Tibial nerve (tissue), 4 donors: Measurements from ENCODE around the gene PDE2A. TPM values are rescaled to one million over a fixed set of nuclear protein-coding genes. Genes with fewer than 3 reads are reported as not detected.

Source experiments
- DNase-seq, 2 donors: peaks; one replicate each; pipeline ENCODE4 v3.0.0-alpha.2; 2019; ENCODE audit warnings: low spot score in 2 of 2
- H3K27ac ChIP-seq, 4 donors: fragments of 200-600 bp; sonication (generic) in 3 of 4; one replicate each; pipeline ENCODE4 v1.5.1; 2017 to 2019; ENCODE audit warnings: mild to moderate bottlenecking in 1 of 4
- H3K27me3 ChIP-seq, 2 donors: fragments of 200-600 bp; sonication (generic) in 1 of 2; one replicate each; pipeline versions ENCODE4 v1.5.1 to v1.6.0; 2017 to 2019
- H3K36me3 ChIP-seq, 3 donors: fragments of 200-600 bp; sonication (generic); one replicate each; pipeline ENCODE4 v1.5.1; 2018 to 2019
- H3K4me1 ChIP-seq, 4 donors: fragments of 200-600 bp; sonication (generic) in 3 of 4; one replicate each; pipeline ENCODE4 v1.5.1; 2017 to 2019
- H3K4me3 ChIP-seq, 4 donors: fragments of 200-600 bp; sonication (generic) in 3 of 4; one replicate each; pipeline ENCODE4 v1.5.1; 2017 to 2019; ENCODE audit warnings: mild to moderate bottlenecking in 1 of 4, moderate library complexity in 1 of 4
- H3K9me3 ChIP-seq, 4 donors: fragments of 200-600 bp; sonication (generic) in 3 of 4; one replicate each; pipeline ENCODE4 v1.5.1; 2017 to 2019
- EP300 ChIP-seq, 2 donors: sonication (generic); formaldehyde crosslinking; IDR thresholded peaks; one replicate each; pipeline ENCODE4 v1.6.1; 2017; ENCODE audit warnings: antibody characterized with exemption in 2 of 2, mild to moderate bottlenecking in 1 of 2
- POLR2A ChIP-seq, 2 donors: fragments of 450-650 bp; IDR thresholded peaks; one replicate each; pipeline ENCODE4 v1.6.1; 2017; ENCODE audit warnings: antibody characterized with exemption in 2 of 2, mild to moderate bottlenecking in 2 of 2, moderate library complexity in 2 of 2
- WGBS, 2 donors: methylation state at CpG; one replicate each; pipeline ENCODE4 v1.1.5; 2018; 5-methylcytosine and 5-hydroxymethylcytosine counted together
- total RNA-seq, 4 donors: library from RNA; depleted of rRNA; stranded (reverse); fragments of >200 nt; gene quantifications; one replicate each; pipeline ENCODE4 v1.1.0, GENCODE V29; 2016
- TF ChIP-seq, protein P1 (sequence below), 5 experiments: fragments of 200-600 bp in 3 of 5; fragments of 450-650 bp in 2 of 5; sonication (generic) in 3 of 5; IDR thresholded peaks; one replicate each; pipeline ENCODE4 v1.5.1; 2016 to 2019; ENCODE audit warnings: antibody characterized with exemption in 5 of 5, mild to moderate bottlenecking in 3 of 5, moderate library complexity in 2 of 5

The PDE2A gene
- total RNA-seq, 4 donors from 2014 or later: 30.3 to 75.7 (median 43.1) TPM

DNA sequence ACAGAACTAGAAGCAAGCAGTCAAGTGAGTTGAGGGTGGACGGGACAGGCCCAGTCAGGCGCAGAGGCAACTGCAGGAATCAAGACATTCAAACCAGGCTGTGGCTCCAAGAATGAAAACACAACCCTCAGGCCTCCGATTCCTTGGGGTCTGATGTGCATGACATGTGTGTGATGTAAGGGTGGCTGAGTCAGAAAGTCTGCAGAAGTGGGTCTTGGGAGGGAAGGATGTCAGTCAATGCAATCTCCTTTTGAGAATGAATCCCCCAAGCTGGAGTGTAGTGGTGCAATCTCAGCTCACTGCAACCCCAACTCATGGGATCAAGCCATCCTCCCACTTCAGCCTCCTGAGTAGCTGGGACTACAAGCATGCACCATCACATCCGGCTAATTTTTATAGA, 15.9 kb upstream of the PDE2A start:
- 78 to 91% methylated on average over 4 of the region's 4 CpGs for WGBS, 2 donors
- TF ChIP-seq, protein P1, sequence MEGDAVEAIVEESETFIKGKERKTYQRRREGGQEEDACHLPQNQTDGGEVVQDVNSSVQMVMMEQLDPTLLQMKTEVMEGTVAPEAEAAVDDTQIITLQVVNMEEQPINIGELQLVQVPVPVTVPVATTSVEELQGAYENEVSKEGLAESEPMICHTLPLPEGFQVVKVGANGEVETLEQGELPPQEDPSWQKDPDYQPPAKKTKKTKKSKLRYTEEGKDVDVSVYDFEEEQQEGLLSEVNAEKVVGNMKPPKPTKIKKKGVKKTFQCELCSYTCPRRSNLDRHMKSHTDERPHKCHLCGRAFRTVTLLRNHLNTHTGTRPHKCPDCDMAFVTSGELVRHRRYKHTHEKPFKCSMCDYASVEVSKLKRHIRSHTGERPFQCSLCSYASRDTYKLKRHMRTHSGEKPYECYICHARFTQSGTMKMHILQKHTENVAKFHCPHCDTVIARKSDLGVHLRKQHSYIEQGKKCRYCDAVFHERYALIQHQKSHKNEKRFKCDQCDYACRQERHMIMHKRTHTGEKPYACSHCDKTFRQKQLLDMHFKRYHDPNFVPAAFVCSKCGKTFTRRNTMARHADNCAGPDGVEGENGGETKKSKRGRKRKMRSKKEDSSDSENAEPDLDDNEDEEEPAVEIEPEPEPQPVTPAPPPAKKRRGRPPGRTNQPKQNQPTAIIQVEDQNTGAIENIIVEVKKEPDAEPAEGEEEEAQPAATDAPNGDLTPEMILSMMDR (IDR thresholded peaks at IDR 0.05): no peak
- TF ChIP-seq POLR2A (IDR thresholded peaks at IDR 0.05): no peak
- H3K27ac ChIP-seq: no peak overlapping the region
- H3K9me3 ChIP-seq: no peaks in the 10 kb centered on the region
- no peaks in the 10 kb centered on the region for H3K27me3 ChIP-seq
- no peak for DNase-seq
- no peak overlapping the region for H3K4me3 ChIP-seq
- peaks cover 0 to 26% (median 5%) of the 10 kb centered on the region in 4 donors for H3K4me1 ChIP-seq
- H3K36me3 ChIP-seq: peaks cover 5 to 100% (median 47%) of the 10 kb centered on the region in 3 donors

DNA sequence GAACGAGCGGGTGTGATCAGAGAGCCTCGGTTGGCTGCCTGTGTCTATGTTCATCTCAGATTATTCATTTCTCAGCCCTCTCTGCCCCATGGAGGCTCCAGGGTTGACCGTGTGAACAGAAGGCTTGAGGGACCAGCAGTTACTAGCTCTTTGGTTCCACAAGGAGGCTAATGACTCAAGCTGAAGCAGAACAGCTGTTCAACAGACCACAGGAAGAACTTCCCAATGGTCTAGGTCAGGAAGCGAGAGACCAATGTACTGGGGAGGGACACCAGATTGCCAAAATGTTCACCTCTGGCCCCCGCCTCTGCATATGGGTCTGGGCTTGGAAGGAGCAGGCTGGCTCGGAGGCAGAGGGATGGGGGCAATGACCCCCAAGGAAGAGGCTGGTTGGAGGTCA, 14.7 kb upstream of the PDE2A start:
- TF ChIP-seq POLR2A (IDR thresholded peaks at IDR 0.05): no peak
- TF ChIP-seq, protein P1 (IDR thresholded peaks at IDR 0.05): no peak
- TF ChIP-seq EP300 (IDR thresholded peaks at IDR 0.05): no peak
- peaks cover 0 to 38% (median 17%) of the 10 kb centered on the region in 4 donors for H3K4me1 ChIP-seq
- H3K27me3 ChIP-seq: no peaks in the 10 kb centered on the region
- no peak for DNase-seq
- peaks cover 5 to 90% (median 41%) of the 10 kb centered on the region in 3 donors for H3K36me3 ChIP-seq
- H3K4me3 ChIP-seq: no peak overlapping the region
- WGBS, 2 donors: 77 to 89% methylated on average over 6 to 7 of the region's 7 CpGs
- peak overlapping the region in 1 of 4 donors; percentile 17 for H3K27ac ChIP-seq
- H3K9me3 ChIP-seq: no peaks in the 10 kb centered on the region

DNA sequence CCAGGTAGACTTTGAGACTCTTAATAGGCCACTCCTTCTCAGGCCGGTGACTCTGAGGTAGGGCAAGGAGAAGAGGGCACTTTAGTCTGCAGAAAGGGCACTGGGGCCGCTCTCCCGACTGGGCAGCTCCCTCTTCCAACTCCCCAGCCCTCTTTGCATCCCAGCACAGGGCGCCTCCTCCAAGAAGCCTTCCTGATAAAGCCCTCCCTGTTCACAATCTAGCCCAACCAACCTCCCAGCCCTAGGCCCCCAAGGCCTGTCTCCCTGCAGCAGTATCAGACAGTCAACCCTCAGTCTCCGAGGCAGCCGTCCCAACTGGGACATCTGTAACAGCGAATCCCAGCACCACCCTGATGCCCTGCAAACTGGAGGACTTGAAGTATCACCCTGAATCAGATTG, 14.3 kb upstream of the PDE2A start:
- Histone ChIP-seq H3K27me3 (no peaks in the 10 kb centered on the region), H3K27ac (peak overlapping the region in 1 of 4 donors; percentile 17), H3K36me3 (peaks cover 5 to 86% (median 40%) of the 10 kb centered on the region in 3 donors), H3K4me3 (no peak overlapping the region), H3K9me3 (no peaks in the 10 kb centered on the region), H3K4me1 (peaks cover 0 to 43% (median 18%) of the 10 kb centered on the region in 4 donors)
- 88 to 90% methylated on average over 7 of the region's 7 CpGs for WGBS, 2 donors
- TF ChIP-seq EP300 (IDR thresholded peaks at IDR 0.05) (no peak), POLR2A (IDR thresholded peaks at IDR 0.05) (no peak)
- TF ChIP-seq, protein P1 (IDR thresholded peaks at IDR 0.05): no peak
- DNase-seq: no peak

DNA sequence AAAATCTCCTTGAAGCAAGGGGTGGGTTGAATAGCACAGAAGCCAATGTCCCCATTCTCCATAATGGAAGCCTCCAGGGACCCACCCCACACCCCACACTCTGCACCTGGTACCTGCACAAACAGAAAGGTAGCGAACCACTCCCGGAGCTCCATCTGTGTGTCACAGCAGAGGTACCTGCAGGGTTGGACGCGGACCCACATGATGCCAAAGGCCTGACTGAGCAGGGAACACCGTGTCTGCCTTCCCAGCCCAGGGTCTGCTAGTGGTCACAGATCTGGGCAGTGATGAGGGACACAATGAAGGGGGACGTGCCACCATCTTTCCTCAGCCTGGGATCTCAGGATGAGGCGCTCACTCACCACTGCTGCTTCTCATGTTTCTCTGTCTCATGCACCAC, 13.1 kb upstream of the PDE2A start:
- TF ChIP-seq POLR2A (IDR thresholded peaks at IDR 0.05) (no peak), EP300 (IDR thresholded peaks at IDR 0.05) (no peak)
- TF ChIP-seq, protein P1 (IDR thresholded peaks at IDR 0.05): no peak
- no peak for DNase-seq
- Histone ChIP-seq H3K27me3 (no peaks in the 10 kb centered on the region), H3K27ac (peak overlapping the region in 1 of 4 donors; percentile 5), H3K4me1 (peaks cover 0 to 46% (median 18%) of the 10 kb centered on the region in 4 donors), H3K9me3 (no peaks in the 10 kb centered on the region), H3K36me3 (peaks cover 0 to 74% (median 33%) of the 10 kb centered on the region in 3 donors), H3K4me3 (no peak overlapping the region)
- WGBS, 2 donors: 88 to 90% methylated on average over 4 to 7 of the region's 7 CpGs

DNA sequence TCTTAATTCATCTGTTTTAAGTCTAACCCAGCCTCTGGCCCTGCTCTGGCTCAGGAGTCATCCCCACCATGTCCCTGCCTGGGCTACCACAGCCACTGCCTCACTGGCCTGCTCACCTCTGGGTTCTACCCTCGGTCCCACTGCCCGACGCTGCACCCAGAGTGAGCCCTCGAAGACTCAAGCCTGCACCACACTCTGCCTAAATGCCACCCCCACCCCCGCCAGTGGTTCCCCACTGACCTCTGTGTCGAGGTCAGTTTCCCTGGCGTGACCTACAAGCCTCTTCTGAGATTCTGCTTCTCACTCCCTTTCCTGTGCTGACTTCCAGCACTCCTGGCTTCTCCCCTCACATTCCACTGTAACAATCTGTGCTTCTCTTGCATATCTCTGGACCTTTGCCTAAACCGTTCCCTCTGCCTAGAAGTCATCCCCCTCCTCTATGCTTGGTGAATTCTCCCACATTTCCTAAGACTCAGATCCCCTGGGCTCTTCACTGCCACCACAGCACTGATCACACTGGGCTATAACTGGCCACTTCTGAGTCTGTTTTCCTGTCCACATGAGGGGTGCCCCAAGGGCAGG, 12.5 kb upstream of the PDE2A start:
- WGBS, 2 donors: 38 to 42% methylated on average over 8 of the region's 8 CpGs
- Histone ChIP-seq H3K9me3 (no peaks in the 10 kb centered on the region), H3K4me3 (no peak overlapping the region), H3K27me3 (no peaks in the 10 kb centered on the region), H3K4me1 (peaks cover 0 to 50% (median 18%) of the 10 kb centered on the region in 4 donors), H3K36me3 (peaks cover 0 to 68% (median 31%) of the 10 kb centered on the region in 3 donors), H3K27ac (peak overlapping the region in 1 of 4 donors; percentile 55)
- no peak for DNase-seq
- TF ChIP-seq, protein P1 (IDR thresholded peaks at IDR 0.05): no peak
- TF ChIP-seq POLR2A (IDR thresholded peaks at IDR 0.05): no peak
- TF ChIP-seq EP300 (IDR thresholded peaks at IDR 0.05): no peak
